IMR-90 (cell line): ENCODE measurements around the gene FYCO1. TPM values are rescaled to one million over a fixed set of nuclear protein-coding genes. Genes with fewer than 3 reads are reported as not detected.

Source experiments
- ATAC-seq: fragments of 200-7000 bp; cut with Tn5 transposase; 2 replicates; pipeline ENCODE4 v1.9.1; 2020; ENCODE audit warnings: low read depth, mild to moderate bottlenecking, moderate library complexity
- BruUV-seq: library from RNA; stranded (reverse); fragments of 400-500 nt; replicated peaks from 2 replicates; lab custom pipeline; 2021; lab: Mats Ljungman, UMichigan
- CTCF ChIA-PET: fragments of 300-600 bp; formaldehyde crosslinking; extraction: SDS; loops from one replicate; lab custom pipeline; 2021; ENCODE audit warnings: antibody characterized with exemption; lab: Yijun Ruan, JAX
- POLR2A ChIA-PET: fragments of 300-600 bp; sonication (Branson Sonifier 250); formaldehyde crosslinking; loops from one replicate; lab custom pipeline; 2022; ENCODE audit warnings: antibody characterized with exemption; ENCODE audit not compliant: unreplicated experiment; lab: Charles Lee
- DNase-seq: peaks from one replicate; pipeline ENCODE4 v3.0.0; 2013
- H2AFZ ChIP-seq: replicated peaks from 2 replicates; pipeline ENCODE3; 2013; ENCODE audit warnings: low read length, mild to moderate bottlenecking; ENCODE audit not compliant: poor library complexity
- H2AK5ac ChIP-seq: 2 replicates; pipeline ENCODE4 v1.6.1; 2013; ENCODE audit warnings: low read depth, low read length, inconsistent platforms
- H2AK9ac ChIP-seq: replicated peaks from 2 replicates; pipeline ENCODE3; 2013; ENCODE audit warnings: mild to moderate bottlenecking, low read depth, low read length, moderate library complexity; ENCODE audit not compliant: poor library complexity
- H2BK120ac ChIP-seq: 2 replicates; pipeline ENCODE4 v1.6.1; 2013; ENCODE audit warnings: low read depth, low read length, inconsistent platforms
- H2BK15ac ChIP-seq: 3 replicates; pipeline ENCODE4 v1.6.1; 2013; ENCODE audit warnings: low read depth, low read length, inconsistent platforms
- H2BK20ac ChIP-seq: 2 replicates; pipeline ENCODE4 v1.6.1; 2013; ENCODE audit warnings: low read depth, mild to moderate bottlenecking, inconsistent platforms, low read length, moderate library complexity
- H2BK5ac ChIP-seq: 2 replicates; pipeline ENCODE4 v1.6.1; 2013; ENCODE audit warnings: mild to moderate bottlenecking, low read depth, low read length, inconsistent platforms; ENCODE audit not compliant: poor library complexity, severe bottlenecking
- H3K14ac ChIP-seq: replicated peaks from 2 replicates; pipeline ENCODE4 v1.6.1; 2013; ENCODE audit warnings: low read depth, low read length, inconsistent platforms
- H3K18ac ChIP-seq: 2 replicates; pipeline ENCODE4 v1.6.1; 2013; ENCODE audit warnings: low read depth, low read length, control low read depth
- H3K23ac ChIP-seq: 2 replicates; pipeline ENCODE4 v1.6.1; 2013; ENCODE audit warnings: low read depth, low read length, inconsistent platforms
- H3K27ac ChIP-seq: 2 replicates; pipeline ENCODE4 v1.5.1; 2013; ENCODE audit warnings: mild to moderate bottlenecking, control low read depth, low read length; ENCODE audit not compliant: insufficient read depth
- H3K27me3 ChIP-seq: 2 replicates; pipeline ENCODE4 v1.6.1; 2013; ENCODE audit warnings: low read length; ENCODE audit not compliant: control insufficient read depth, insufficient read depth
- H3K36me3 ChIP-seq: 2 replicates; pipeline ENCODE4 v1.6.1; 2013; ENCODE audit warnings: low read length, mixed read lengths; ENCODE audit not compliant: control insufficient read depth, insufficient read depth
- H3K4ac ChIP-seq: 2 replicates; pipeline ENCODE4 v1.6.1; 2013; ENCODE audit warnings: low read depth, low read length, inconsistent platforms
- H3K4me1 ChIP-seq: 2 replicates; pipeline ENCODE4 v1.6.1; 2013; ENCODE audit warnings: low read length, mixed read lengths; ENCODE audit not compliant: control insufficient read depth, insufficient read depth
- H3K4me2 ChIP-seq: 2 replicates; pipeline ENCODE4 v1.6.1; 2013; ENCODE audit warnings: low read depth, mild to moderate bottlenecking, control low read depth, low read length, moderate library complexity
- H3K4me3 ChIP-seq: 2 replicates; pipeline ENCODE4 v1.5.1; 2013; ENCODE audit warnings: low read depth, mild to moderate bottlenecking, control low read depth, low read length, moderate library complexity; ENCODE audit not compliant: insufficient read depth
- H3K56ac ChIP-seq: 2 replicates; pipeline ENCODE4 v1.6.1; 2013; ENCODE audit warnings: low read length, inconsistent platforms; ENCODE audit not compliant: insufficient read depth; ENCODE audit errors: extremely low read depth
- H3K79me1 ChIP-seq, 2 experiments: 2 replicates each; pipeline ENCODE4 v1.6.1; 2013; ENCODE audit warnings: low read length in 2 of 2, inconsistent platforms in 1 of 2, low read depth in 1 of 2
- H3K9ac ChIP-seq: 2 replicates; pipeline ENCODE4 v1.6.1; 2013; ENCODE audit warnings: low read depth, low read length, control low read depth
- H3K9me1 ChIP-seq: 2 replicates; pipeline ENCODE4 v1.6.1; 2013; ENCODE audit warnings: low read length, inconsistent platforms; ENCODE audit not compliant: insufficient read depth
- H3K9me3 ChIP-seq: 2 replicates; pipeline ENCODE4 v1.6.1; 2013; ENCODE audit warnings: low read length; ENCODE audit not compliant: control insufficient read depth, insufficient read depth
- H4K20me1 ChIP-seq: 2 replicates; pipeline ENCODE4 v1.6.1; 2013; ENCODE audit warnings: low read length, inconsistent platforms; ENCODE audit not compliant: insufficient read depth
- H4K5ac ChIP-seq: 2 replicates; pipeline ENCODE4 v1.6.1; 2013; ENCODE audit warnings: mild to moderate bottlenecking, low read depth, low read length, control low read depth
- H4K8ac ChIP-seq, 2 experiments: 2 replicates each; pipeline ENCODE4 v1.6.1; 2013; ENCODE audit warnings: low read depth in 2 of 2, low read length in 2 of 2, control low read depth in 1 of 2, inconsistent platforms in 1 of 2
- H4K91ac ChIP-seq: 2 replicates; pipeline ENCODE4 v1.6.1; 2013; ENCODE audit warnings: low read depth, low read length, inconsistent platforms; ENCODE audit not compliant: insufficient read depth
- FOS ChIP-seq: fragments of 150-350 bp; IDR thresholded peaks from 2 replicates; pipeline ENCODE4 v1.6.1; 2016; ENCODE audit warnings: low read depth, low read length
- MAFK ChIP-seq: IDR thresholded peaks from 2 replicates; pipeline ENCODE4 v1.6.1; 2012; ENCODE audit warnings: low read depth, low read length, improper control_type of control experiment
- MXI1 ChIP-seq: IDR thresholded peaks from 2 replicates; pipeline ENCODE4 v1.6.1; 2012; ENCODE audit warnings: low read depth, mild to moderate bottlenecking, low read length, moderate library complexity, borderline replicate concordance
- POLR2A ChIP-seq: IDR thresholded peaks from 2 replicates; pipeline ENCODE4 v1.6.1; 2012; ENCODE audit warnings: mild to moderate bottlenecking, low read depth, low read length
- RFX5 ChIP-seq: IDR thresholded peaks from 2 replicates; pipeline ENCODE4 v1.8.0; 2012; ENCODE audit warnings: low read depth, mild to moderate bottlenecking, low read length, moderate library complexity
- WGBS, 2 experiments: methylation state at CpG; one replicate each; pipeline versions ENCODE4 v1.1.5 to v1.1.7; 2013; ENCODE audit warnings: missing lambda C conversion rate in 2 of 2; ENCODE audit not compliant: insufficient read length in 1 of 2; ENCODE audit errors: extremely low coverage in 2 of 2; 5-methylcytosine and 5-hydroxymethylcytosine counted together
- dilution Hi-C: fragments of 300-500 bp; cut with HindIII; formaldehyde crosslinking; loops from one replicate; pipeline ENCODE4 v1.14.3; 2018; ENCODE audit warnings: low sequenced_read_pairs; ENCODE audit not compliant: unreplicated experiment
- in situ Hi-C: fragments of 300-500 bp; cut with MboI; formaldehyde crosslinking; loops from 3 replicates; pipeline ENCODE4 v1.14.3; 2019; ENCODE audit warnings: low sequenced_read_pairs, inconsistent platforms, mixed read lengths
- intact Hi-C: fragments of 100-400 bp; cut with micrococcal nuclease; formaldehyde crosslinking; loops from 2 replicates; pipeline ENCODE4 v1.10.0; 2022
- polyA plus RNA-seq, 3 experiments: library from polyadenylated mRNA; depleted of rRNA; stranded (reverse); fragments of >200 nt; gene quantifications; 2 replicates each; pipeline ENCODE4 v1.2.3, GENCODE V29; 2012; ENCODE audit warnings: low replicate concordance in 1 of 3
- total RNA-seq: library from RNA; depleted of rRNA; stranded (reverse); fragments of >200 nt; gene quantifications from 2 replicates; pipeline ENCODE4 v1.2.3, GENCODE V29; 2012
- TF ChIP-seq, protein P1 (sequence below): fragments of 150-350 bp; IDR thresholded peaks from 2 replicates; pipeline ENCODE4 v1.6.1; 2017; ENCODE audit warnings: mild to moderate bottlenecking, antibody characterized with exemption, low read length, low read depth
- TF ChIP-seq, protein P2 (sequence below): fragments of 150-350 bp; IDR thresholded peaks from 2 replicates; pipeline ENCODE4 v1.6.1; 2016; ENCODE audit warnings: low read depth, mild to moderate bottlenecking, low read length, moderate library complexity, borderline replicate concordance

The FYCO1 gene
- total and polyA plus RNA-seq, 2 of the 4 experiments (the other 2 are of a cell fraction), result 13.7 to 20.1 TPM

DNA sequence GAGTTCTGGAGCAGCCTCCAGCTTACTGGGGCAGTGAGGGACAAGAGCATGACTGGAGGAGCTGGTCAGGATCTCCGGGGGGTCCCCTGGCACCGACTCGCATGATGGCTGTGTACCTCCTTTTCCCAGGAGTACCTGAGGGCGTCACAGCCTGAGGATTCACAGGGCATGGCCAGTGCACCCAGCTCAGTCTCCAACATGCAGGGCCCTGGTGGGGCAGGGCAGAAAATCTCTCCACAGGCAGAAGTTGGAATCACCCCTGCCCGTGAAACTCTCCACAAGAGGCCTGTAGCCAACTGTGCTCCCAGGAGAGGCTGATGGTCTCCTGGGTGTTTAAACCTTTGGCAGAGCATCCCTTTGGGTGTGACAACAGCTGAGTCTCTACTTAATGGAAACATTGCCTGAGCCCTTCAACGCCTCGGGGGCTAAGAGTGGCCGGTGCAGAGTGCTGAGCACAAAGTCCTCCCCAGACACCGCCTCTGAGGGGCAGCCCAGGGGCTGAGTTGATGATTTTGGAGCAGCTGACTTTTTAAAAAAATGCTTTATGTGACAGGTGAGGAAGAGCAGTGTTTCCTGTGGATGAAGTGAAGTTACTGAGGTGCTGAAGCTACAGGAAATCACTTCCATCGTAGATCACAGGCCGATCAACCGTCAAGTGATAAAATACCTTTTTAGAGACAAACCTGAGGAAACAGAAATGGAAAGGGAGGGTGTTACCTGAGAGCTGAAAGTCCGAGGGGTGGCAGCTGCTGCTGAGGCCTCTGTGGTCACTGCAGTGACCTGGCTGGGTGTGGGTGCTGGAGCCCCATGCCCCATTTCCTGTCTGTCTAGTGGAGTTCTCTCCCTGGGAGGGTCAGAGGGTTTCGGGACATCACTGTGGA lies 74.2 kb downstream of the FYCO1 start:
- in situ Hi-C loops, result loop anchor here (10.0 kb wide), 1 partner anchor 887 kb away; no protein-coding TSS in a partner anchor

More for the DNA sequence above, 74.2 kb downstream of the FYCO1 start:
- Histone ChIP-seq H3K4me2 (no peak overlapping the region), H3K9me3 (no peaks in the 10 kb centered on the region), H2AFZ (no peak overlapping the region), H2BK20ac (no peak overlapping the region), H3K79me1 (no peaks in the 10 kb centered on the region; a peak in 1 of 4 replicates), H3K27me3 (no peaks in the 10 kb centered on the region), H3K27ac (no peak overlapping the region), H4K8ac (no peak overlapping the region), H4K20me1 (no peaks in the 10 kb centered on the region), H3K4ac (no peak overlapping the region), H2BK5ac (no peak overlapping the region), H3K18ac (no peak overlapping the region), H3K4me1 (peaks cover 4% of the 10 kb centered on the region; the same call in 1 of the 2 replicates), H3K9me1 (peaks cover 8% of the 10 kb centered on the region), H2AK5ac (no peak overlapping the region), H3K14ac (no peak overlapping the region), H3K36me3 (peaks cover 34% of the 10 kb centered on the region), H2BK120ac (no peak overlapping the region), H4K91ac (no peak overlapping the region), H2BK15ac (no peak overlapping the region), H3K9ac (no peak overlapping the region), H3K23ac (no peak overlapping the region), H3K56ac (no peak overlapping the region), H3K4me3 (no peak overlapping the region), H2AK9ac (no peak overlapping the region), H4K5ac (no peak overlapping the region)
- 100% methylated on average over 8 of the region's 14 CpGs; no CpG with 5 or more reads in 1 of the 2 experiments for WGBS, 2 experiments
- no peak for DNase-seq
- BruUV-seq, result no TSS peak
- TF ChIP-seq POLR2A (no peak), MAFK (no peak), MXI1 (no peak), RFX5 (no peak), FOS (no peak)
- TF ChIP-seq, protein P1, sequence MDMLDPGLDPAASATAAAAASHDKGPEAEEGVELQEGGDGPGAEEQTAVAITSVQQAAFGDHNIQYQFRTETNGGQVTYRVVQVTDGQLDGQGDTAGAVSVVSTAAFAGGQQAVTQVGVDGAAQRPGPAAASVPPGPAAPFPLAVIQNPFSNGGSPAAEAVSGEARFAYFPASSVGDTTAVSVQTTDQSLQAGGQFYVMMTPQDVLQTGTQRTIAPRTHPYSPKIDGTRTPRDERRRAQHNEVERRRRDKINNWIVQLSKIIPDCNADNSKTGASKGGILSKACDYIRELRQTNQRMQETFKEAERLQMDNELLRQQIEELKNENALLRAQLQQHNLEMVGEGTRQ, result no peak
- TF ChIP-seq, protein P2, sequence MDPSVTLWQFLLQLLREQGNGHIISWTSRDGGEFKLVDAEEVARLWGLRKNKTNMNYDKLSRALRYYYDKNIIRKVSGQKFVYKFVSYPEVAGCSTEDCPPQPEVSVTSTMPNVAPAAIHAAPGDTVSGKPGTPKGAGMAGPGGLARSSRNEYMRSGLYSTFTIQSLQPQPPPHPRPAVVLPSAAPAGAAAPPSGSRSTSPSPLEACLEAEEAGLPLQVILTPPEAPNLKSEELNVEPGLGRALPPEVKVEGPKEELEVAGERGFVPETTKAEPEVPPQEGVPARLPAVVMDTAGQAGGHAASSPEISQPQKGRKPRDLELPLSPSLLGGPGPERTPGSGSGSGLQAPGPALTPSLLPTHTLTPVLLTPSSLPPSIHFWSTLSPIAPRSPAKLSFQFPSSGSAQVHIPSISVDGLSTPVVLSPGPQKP, result no peak
- dilution Hi-C loops, result no loop called here
- ChIA-PET POLR2A (interaction anchor here (0.6 kb wide), 1 partner anchor 172 kb away, joined by 6 read pairs; no protein-coding TSS in a partner anchor), CTCF (no interaction called here)
- no peak for ATAC-seq
- intact Hi-C loops, result no loop called here
